ENCODE results near the gene ZC2HC1B. TPM values are rescaled to one million over a fixed set of nuclear protein-coding genes. Genes with fewer than 3 reads are reported as not detected.

The ZC2HC1B gene
- total RNA-seq, 1 experiment from 2014 or later = not detected

- H3K4me3 ChIP-seq (replicated peaks in 1 of 2; ENCODE audit: low read depth in 1 of 2, low read length in 2 of 2) = no peak overlapping the region
- H3K79me2 ChIP-seq (ENCODE audit: insufficient read depth, low read length) = no peaks in the 10 kb centered on the region
- TF ChIP-seq JUND (IDR thresholded peaks at IDR 0.05) (no peak), EZH2phosphoT487 (IDR thresholded peaks at IDR 0.05; ENCODE audit: borderline replicate concordance) (no peak), SP1 (IDR thresholded peaks at IDR 0.05; ENCODE audit: low read depth) (no peak), EZH2 (IDR thresholded peaks at IDR 0.05) (no peak), RAD21 (IDR thresholded peaks at IDR 0.05; ENCODE audit: low read depth) (no peak), POLR2AphosphoS5 (IDR thresholded peaks at IDR 0.05; ENCODE audit: low read depth, low read length) (no peak), CBX3 (IDR thresholded peaks at IDR 0.05; ENCODE audit: low read depth) (no peak)
- H2AFZ ChIP-seq (ENCODE audit: low read depth, low read length, poor library complexity, severe bottlenecking) = no peak overlapping the region
- no peaks in the 10 kb centered on the region for H3K9me2 ChIP-seq (ENCODE audit: insufficient read depth)
- H3K9ac ChIP-seq (ENCODE audit: low read length) = no peak overlapping the region
- H3K27ac ChIP-seq (ENCODE audit: low read depth, low read length) = no peak overlapping the region
- no peaks in the 10 kb centered on the region for H3K27me3 ChIP-seq (ENCODE audit: insufficient read depth, low read length)
- intact Hi-C loops (cut with micrococcal nuclease) = no loop called here
- ChIA-PET POLR2A (no interaction called here), RAD21 (ENCODE audit: low non-redundant PET in 1 of 2, low total read pairs in 2 of 2, uncharacterized antibody in 2 of 2, unreplicated experiment in 2 of 2) (no interaction called here), CTCF (no interaction called here)
- DNase-seq (ENCODE audit: low read depth, low spot score) (no peak), ATAC-seq (no peak)
- H3K4me1 ChIP-seq (ENCODE audit: control insufficient read depth in 1 of 2, insufficient read depth in 2 of 2, low read length in 2 of 2) = no peaks in the 10 kb centered on the region
- no peaks in the 10 kb centered on the region for H3K9me3 ChIP-seq (ENCODE audit: control insufficient read depth in 1 of 2, insufficient read depth in 1 of 2, low read depth in 1 of 2, low read length in 2 of 2)
- no TSS peak for BruUV-seq (replicated peaks)
- H3K4me2 ChIP-seq (ENCODE audit: low read length) = no peak overlapping the region
- no peaks in the 10 kb centered on the region for H4K20me1 ChIP-seq (ENCODE audit: insufficient read depth)
- no peaks in the 10 kb centered on the region for H3K36me3 ChIP-seq (ENCODE audit: control insufficient read depth in 1 of 2, insufficient read depth in 2 of 2, low read length in 2 of 2)
These were observed 13.5 kb downstream of the ZC2HC1B start for GRCh38 chr6:143877584-143878271.

DNA sequence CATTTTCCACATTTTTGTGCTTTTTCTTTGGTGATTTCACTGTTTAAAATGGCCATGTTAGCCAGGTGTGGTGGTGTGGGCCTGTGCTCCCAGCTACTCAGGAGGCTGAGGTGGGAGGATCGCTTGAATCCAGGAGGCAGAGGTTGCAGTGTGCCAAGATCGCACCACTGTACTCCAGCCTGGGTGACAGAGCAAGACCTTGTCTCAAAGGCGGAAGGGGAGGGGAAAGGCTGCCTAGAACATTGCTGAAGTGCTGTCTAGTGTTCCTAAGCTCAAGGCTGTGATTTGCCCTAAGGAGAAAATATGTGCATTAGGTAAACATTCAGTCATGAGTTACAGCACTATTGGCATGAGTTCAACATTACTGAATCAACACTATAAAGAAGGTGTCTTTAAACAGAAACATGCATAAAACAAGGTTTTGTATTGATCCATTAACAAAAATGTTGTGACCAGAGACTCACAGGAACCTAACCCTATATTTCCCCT lies 14.0 kb downstream of the ZC2HC1B start:
- Histone ChIP-seq H3K9me3 (ENCODE audit: control insufficient read depth in 1 of 2, insufficient read depth in 1 of 2, low read depth in 1 of 2, low read length in 2 of 2) (no peaks in the 10 kb centered on the region), H3K4me3 (replicated peaks in 1 of 2; ENCODE audit: low read depth in 1 of 2, low read length in 2 of 2) (no peak overlapping the region), H3K36me3 (ENCODE audit: control insufficient read depth in 1 of 2, insufficient read depth in 2 of 2, low read length in 2 of 2) (no peaks in the 10 kb centered on the region), H4K20me1 (ENCODE audit: insufficient read depth) (no peaks in the 10 kb centered on the region), H3K9ac (ENCODE audit: low read length) (no peak overlapping the region), H3K27me3 (ENCODE audit: insufficient read depth, low read length) (no peaks in the 10 kb centered on the region), H3K27ac (ENCODE audit: low read depth, low read length) (no peak overlapping the region), H3K4me1 (ENCODE audit: control insufficient read depth in 1 of 2, insufficient read depth in 2 of 2, low read length in 2 of 2) (no peaks in the 10 kb centered on the region), H3K4me2 (ENCODE audit: low read length) (no peak overlapping the region), H2AFZ (ENCODE audit: low read depth, low read length, poor library complexity, severe bottlenecking) (no peak overlapping the region), H3K79me2 (ENCODE audit: insufficient read depth, low read length) (no peaks in the 10 kb centered on the region), H3K9me2 (ENCODE audit: insufficient read depth) (no peaks in the 10 kb centered on the region)
- no peak for TF ChIP-seq CTCF (IDR thresholded peaks at IDR 0.05 in 2 of 3, conservative IDR thresholded peaks at IDR 0.05 in 1 of 3; ENCODE audit: borderline replicate concordance in 1 of 3, insufficient read depth in 1 of 3, low read depth in 2 of 3, low read length in 2 of 3)
- TF ChIP-seq SIN3A (IDR thresholded peaks at IDR 0.05; ENCODE audit: low read depth) = no peak
- no peak for TF ChIP-seq MAX (IDR thresholded peaks at IDR 0.05)
- TF ChIP-seq TCF7L2 (IDR thresholded peaks at IDR 0.05; ENCODE audit: borderline replicate concordance, extremely low read depth, insufficient read depth, insufficient read length) = no peak
- ATAC-seq (no peak), DNase-seq (ENCODE audit: low read depth, low spot score) (no peak)
- RAD21 ChIA-PET (ENCODE audit: low non-redundant PET in 1 of 2, low total read pairs in 2 of 2, uncharacterized antibody in 2 of 2, unreplicated experiment in 2 of 2) = no interaction called here
- CTCF ChIA-PET = no interaction called here
- intact Hi-C loops (cut with micrococcal nuclease) = no loop called here
- BruUV-seq (replicated peaks) = no TSS peak
- POLR2A ChIA-PET = no interaction called here
